Airway epithelial cell (primary cell): ENCODE results near the gene CREB5. TPM values are rescaled to one million over a fixed set of nuclear protein-coding genes. Genes with fewer than 3 reads are reported as not detected.

ENCODE experiments used
- total RNA-seq: library from RNA; depleted of rRNA; stranded (reverse); fragments of >200 nt; gene quantifications from 2 replicates; pipeline ENCODE4 v1.2.3, GENCODE V29; 2015

The CREB5 gene, protein sequence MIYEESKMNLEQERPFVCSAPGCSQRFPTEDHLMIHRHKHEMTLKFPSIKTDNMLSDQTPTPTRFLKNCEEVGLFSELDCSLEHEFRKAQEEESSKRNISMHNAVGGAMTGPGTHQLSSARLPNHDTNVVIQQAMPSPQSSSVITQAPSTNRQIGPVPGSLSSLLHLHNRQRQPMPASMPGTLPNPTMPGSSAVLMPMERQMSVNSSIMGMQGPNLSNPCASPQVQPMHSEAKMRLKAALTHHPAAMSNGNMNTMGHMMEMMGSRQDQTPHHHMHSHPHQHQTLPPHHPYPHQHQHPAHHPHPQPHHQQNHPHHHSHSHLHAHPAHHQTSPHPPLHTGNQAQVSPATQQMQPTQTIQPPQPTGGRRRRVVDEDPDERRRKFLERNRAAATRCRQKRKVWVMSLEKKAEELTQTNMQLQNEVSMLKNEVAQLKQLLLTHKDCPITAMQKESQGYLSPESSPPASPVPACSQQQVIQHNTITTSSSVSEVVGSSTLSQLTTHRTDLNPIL
- total RNA-seq: 1.7 and 3.8 TPM in 2 replicates

DNA sequence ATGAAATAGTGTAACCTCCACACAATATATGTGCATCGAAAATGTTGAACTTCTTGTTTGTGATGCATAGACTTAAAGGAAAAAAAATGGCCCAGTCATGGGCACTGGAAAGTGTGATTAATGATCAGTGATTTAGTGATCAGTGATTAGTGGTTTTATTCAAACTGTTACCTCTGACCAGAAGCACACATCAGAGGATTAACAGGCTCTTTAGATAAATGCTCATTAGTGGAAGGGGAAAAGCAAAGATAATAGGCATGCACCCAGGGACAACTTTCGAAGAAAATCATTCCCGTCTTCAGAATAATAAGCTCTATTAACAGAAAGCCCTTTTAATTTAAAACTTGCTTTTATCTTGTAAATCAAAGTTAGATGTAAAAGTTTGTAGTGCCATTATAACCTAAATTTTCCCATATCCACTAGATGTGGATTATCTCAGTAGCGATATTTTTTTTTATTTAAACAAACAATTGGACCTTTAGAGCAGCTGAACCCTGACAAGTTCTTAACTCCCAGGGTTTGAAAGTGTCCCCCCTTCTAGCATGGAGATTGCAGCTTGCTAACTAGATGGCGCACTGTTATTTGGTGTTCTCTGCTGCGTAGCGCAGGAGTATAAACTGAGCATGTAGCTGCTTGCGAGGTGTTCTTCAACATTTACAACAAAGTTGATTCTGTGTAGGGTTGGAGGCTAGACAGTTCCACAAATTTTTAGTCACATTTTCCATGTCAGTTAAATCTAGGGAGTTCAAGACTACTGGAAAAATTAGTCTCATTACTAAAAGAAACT lies at the start of gene CREB5:
Gene CREB5 (plus strand): TSS at position 643 of the 787 bp plus-strand sequence. CDS start 397 bp downstream, outside the sequence.

Other genes starting within 250 kb of the CREB5 start
- gene JAZF1, start 231.7 kb upstream of the CREB5 start, total RNA-seq: 0.74 and 1.6 TPM in 2 replicates